Esophagus squamous epithelium (tissue), 4 donors: ENCODE results near the gene DDX17.

Experiments
- POLR2A ChIP-seq, 4 donors: fragments of 450-650 bp; IDR thresholded peaks; one replicate each; pipeline ENCODE4 v1.6.1; 2017; ENCODE audit warnings: antibody characterized with exemption in 4 of 4, mild to moderate bottlenecking in 4 of 4, moderate library complexity in 3 of 4
- TF ChIP-seq, protein P1 (sequence below), 6 experiments: fragments of 450-650 bp in 4 of 6; fragments of 200-600 bp in 2 of 6; sonication (generic) in 2 of 6; IDR thresholded peaks; one replicate each; pipeline ENCODE4 v1.5.1; 2016 to 2019; ENCODE audit warnings: antibody characterized with exemption in 6 of 6, mild to moderate bottlenecking in 4 of 6, moderate library complexity in 4 of 6

DNA sequence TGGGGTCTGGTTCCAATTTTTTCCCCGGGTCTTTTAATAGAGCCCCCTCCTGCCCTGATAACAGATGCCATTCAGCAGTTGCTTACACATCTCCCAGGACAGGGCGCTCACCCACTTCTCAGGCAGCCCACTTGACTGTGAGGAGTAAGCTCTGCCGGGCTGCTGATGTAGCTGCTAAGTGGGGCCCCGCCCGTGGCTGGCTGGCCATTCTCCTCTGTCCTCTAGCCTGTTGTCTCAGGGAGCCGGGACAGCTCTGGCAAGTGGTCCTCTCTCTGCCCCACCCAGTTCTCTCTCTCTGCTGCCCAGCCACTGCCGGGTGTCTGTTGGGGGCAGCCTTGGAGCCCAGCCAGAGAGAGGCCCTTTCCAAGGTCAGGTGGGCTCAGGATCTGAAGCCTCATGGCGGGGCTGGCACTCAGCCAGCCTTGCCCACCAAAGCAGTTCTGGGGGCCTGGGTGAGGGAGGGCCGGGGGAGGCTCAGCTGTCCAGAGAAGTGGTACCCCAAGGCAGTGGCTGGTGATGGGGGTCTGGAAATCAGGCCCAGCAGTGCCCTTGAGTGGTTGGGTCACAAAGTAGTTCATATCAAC is 60.0 kb downstream of the DDX17 start:
- TF ChIP-seq, protein P1, sequence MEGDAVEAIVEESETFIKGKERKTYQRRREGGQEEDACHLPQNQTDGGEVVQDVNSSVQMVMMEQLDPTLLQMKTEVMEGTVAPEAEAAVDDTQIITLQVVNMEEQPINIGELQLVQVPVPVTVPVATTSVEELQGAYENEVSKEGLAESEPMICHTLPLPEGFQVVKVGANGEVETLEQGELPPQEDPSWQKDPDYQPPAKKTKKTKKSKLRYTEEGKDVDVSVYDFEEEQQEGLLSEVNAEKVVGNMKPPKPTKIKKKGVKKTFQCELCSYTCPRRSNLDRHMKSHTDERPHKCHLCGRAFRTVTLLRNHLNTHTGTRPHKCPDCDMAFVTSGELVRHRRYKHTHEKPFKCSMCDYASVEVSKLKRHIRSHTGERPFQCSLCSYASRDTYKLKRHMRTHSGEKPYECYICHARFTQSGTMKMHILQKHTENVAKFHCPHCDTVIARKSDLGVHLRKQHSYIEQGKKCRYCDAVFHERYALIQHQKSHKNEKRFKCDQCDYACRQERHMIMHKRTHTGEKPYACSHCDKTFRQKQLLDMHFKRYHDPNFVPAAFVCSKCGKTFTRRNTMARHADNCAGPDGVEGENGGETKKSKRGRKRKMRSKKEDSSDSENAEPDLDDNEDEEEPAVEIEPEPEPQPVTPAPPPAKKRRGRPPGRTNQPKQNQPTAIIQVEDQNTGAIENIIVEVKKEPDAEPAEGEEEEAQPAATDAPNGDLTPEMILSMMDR (IDR thresholded peaks at IDR 0.05) = no peak
- TF ChIP-seq POLR2A (IDR thresholded peaks at IDR 0.05) = no peak
